ENCODE data around the gene ETS1.

DNA sequence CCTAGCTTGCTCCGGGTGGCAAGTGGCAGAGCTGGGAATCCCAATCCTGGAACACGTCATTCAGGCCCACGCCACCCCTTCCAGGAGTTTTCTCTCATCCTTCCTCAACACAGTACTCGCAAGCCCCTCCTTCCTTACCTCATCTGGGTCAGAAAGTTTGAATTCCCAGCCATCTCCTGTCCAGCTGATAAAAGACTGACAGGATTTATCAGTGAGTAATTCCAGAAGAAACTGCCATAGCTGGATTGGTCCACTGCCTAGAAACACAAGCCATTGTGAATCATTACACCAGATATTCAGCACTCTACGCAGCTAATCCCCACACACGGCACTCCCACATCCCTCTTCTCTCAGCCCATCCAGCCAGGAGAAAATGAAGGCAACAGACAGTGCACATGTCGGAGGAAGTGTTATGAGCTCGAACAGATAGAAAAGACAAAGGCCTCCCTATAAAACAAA lies 124.0 kb downstream of the ETS1 start:
- TF ChIP-seq, protein P1, sequence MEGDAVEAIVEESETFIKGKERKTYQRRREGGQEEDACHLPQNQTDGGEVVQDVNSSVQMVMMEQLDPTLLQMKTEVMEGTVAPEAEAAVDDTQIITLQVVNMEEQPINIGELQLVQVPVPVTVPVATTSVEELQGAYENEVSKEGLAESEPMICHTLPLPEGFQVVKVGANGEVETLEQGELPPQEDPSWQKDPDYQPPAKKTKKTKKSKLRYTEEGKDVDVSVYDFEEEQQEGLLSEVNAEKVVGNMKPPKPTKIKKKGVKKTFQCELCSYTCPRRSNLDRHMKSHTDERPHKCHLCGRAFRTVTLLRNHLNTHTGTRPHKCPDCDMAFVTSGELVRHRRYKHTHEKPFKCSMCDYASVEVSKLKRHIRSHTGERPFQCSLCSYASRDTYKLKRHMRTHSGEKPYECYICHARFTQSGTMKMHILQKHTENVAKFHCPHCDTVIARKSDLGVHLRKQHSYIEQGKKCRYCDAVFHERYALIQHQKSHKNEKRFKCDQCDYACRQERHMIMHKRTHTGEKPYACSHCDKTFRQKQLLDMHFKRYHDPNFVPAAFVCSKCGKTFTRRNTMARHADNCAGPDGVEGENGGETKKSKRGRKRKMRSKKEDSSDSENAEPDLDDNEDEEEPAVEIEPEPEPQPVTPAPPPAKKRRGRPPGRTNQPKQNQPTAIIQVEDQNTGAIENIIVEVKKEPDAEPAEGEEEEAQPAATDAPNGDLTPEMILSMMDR (IDR thresholded peaks at IDR 0.05): no peak
- no peak for TF ChIP-seq POLR2A (IDR thresholded peaks at IDR 0.05)
- TF ChIP-seq EP300 (IDR thresholded peaks at IDR 0.05): no peak
